Measurements from ENCODE around the gene DMTF1.

DMTF1 gene

DNA sequence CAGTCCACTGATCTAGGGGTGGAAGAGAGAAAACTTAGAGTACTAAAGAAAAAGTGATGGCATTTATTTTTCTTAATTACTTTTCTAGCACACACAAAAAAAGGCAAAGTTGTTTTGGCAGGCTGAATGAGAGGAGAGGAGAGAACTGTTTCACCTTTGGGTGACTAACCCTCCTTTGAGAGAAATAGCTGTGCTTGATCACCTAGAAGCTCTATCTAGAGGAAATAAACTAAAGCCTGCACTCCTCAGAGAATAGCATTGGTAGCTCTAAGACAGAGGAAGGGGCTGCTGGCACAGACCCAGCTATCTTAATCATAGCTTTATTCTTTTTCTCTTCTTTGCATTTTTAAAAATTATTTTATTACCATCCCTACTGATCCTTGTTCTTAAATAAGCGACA lies 61.0 kb downstream of the DMTF1 start:
- CTCF ChIA-PET, result interaction anchor here (1.2 to 2.2 kb wide), 3 partner anchors 15 to 63 kb away, joined by 3 to 6 read pairs (median 5); partner anchors contain the start of gene DMTF1

DNA sequence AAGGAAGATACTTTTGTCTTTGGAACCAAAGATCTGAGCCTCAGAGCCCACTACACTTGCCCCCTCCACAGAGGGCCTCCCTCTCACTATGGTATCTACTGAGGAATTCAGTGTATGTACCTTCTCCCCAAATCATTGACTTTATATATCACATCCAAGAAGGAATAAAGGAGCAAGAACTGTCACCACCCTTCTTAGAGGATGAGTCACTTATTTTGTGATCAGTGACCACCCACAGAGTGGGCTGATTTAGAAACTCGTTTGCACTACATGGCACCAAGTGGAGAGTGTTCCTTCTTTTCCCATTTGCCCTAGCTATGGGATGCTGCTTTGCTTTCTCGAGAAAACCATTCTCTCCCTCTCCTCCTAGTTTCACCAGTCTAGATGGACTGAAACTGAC lies 61.6 kb downstream of the DMTF1 start:
- Mint-ChIP-seq H3K36me3 (peaks cover 63% of the 10 kb centered on the region), H3K4me1 (peaks cover 85% of the 10 kb centered on the region), H3K27ac (peak overlapping the region; percentile 93), H3K9me3 (no peaks in the 10 kb centered on the region), H3K27me3 (no peaks in the 10 kb centered on the region), H3K4me3 (peak overlapping the region; percentile 3)
- no peak for DNase-seq
- CTCF ChIA-PET, result interaction anchor here (2.2 kb wide), 1 partner anchor 63 kb away, joined by 5 read pairs; no protein-coding TSS in a partner anchor

More for the DNA sequence above, 61.0 kb downstream of the DMTF1 start:
- Mint-ChIP-seq H3K4me3 (peak overlapping the region; percentile 41), H3K4me1 (peaks cover 83% of the 10 kb centered on the region), H3K36me3 (peaks cover 63% of the 10 kb centered on the region), H3K27ac (peak overlapping the region; percentile 93), H3K9me3 (peaks cover 3% of the 10 kb centered on the region), H3K27me3 (no peaks in the 10 kb centered on the region)
- DNase-seq, result no peak

DNA sequence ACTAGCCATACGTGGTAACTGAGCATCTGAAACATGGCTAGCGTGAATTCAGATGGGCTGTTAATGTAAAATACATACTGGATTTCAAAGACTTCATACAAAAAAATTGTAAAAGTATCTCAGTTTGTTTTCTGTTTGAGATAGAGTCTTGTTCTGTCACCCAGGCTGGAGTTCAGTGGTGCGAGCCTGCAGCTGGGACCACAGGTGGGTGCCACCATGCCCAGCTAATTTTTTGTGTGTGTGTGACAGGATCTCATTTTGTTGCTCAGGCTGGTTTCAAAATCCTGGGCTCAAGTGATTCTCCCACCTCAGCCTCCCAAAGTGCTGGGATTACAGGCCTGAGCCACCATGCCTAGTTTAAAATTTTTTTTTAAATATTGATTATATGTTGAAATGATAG lies 62.8 kb downstream of the DMTF1 start:
- CTCF ChIA-PET, result interaction anchor here (2.2 kb wide), 1 partner anchor 65 kb away, joined by 5 read pairs; no protein-coding TSS in a partner anchor
- DNase-seq, result no peak
- peaks cover 59% of the 10 kb centered on the region for H3K36me3 Mint-ChIP-seq
- peaks cover 2% of the 10 kb centered on the region for H3K27me3 Mint-ChIP-seq
- H3K27ac Mint-ChIP-seq, result no peak overlapping the region
- no peaks in the 10 kb centered on the region for H3K9me3 Mint-ChIP-seq
- H3K4me3 Mint-ChIP-seq, result no peak overlapping the region
- H3K4me1 Mint-ChIP-seq, result peaks cover 80% of the 10 kb centered on the region

DNA sequence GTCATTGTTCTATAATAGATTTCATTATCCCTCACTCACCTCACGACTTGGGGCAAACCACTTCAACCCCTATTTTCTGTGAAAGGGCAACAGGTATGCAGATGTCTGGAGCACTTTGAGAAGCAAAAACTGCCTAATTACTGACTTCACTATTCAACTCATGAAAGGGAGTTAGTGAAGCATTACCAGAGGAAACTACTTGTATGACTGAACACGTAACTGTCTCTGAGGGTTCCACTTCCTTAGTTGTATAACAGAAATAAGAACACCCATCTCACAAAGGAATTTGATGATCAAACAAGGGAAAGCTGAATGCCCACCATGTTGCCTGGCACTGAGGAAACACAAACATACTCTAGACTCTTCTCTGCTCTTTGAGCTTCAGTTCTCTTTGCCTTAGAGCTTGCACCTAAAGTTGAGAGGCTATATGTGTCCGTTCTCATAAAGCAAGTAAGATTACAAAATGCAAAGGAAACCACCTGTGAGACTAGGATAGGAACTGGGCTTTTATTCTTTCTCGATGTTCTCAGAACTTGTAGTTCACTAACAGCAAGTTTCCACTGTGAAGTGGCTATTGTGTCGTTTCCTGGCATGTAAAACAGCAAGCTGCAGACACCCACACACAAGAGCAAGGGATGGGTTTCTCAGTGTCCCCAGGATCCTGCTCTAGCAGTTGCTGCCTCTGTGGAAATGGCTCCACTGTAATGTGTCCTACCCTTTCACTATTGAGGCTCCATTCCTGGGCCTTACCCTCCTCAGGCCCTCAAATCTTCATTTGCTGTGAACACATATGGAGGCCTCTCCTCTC lies 64.7 kb downstream of the DMTF1 start:
- Mint-ChIP-seq H3K27me3 (peaks cover 8% of the 10 kb centered on the region), H3K27ac (peak overlapping the region; percentile 98), H3K36me3 (peaks cover 48% of the 10 kb centered on the region), H3K4me3 (peak overlapping the region; percentile 99), H3K9me3 (no peaks in the 10 kb centered on the region), H3K4me1 (peaks cover 74% of the 10 kb centered on the region)
- peak; percentile 61 for DNase-seq
- CTCF ChIA-PET, result interaction anchor here (1.1 to 1.7 kb wide), 5 partner anchors 9 to 68 kb away, joined by 3 to 5 read pairs (median 4); no protein-coding TSS in a partner anchor

DNA sequence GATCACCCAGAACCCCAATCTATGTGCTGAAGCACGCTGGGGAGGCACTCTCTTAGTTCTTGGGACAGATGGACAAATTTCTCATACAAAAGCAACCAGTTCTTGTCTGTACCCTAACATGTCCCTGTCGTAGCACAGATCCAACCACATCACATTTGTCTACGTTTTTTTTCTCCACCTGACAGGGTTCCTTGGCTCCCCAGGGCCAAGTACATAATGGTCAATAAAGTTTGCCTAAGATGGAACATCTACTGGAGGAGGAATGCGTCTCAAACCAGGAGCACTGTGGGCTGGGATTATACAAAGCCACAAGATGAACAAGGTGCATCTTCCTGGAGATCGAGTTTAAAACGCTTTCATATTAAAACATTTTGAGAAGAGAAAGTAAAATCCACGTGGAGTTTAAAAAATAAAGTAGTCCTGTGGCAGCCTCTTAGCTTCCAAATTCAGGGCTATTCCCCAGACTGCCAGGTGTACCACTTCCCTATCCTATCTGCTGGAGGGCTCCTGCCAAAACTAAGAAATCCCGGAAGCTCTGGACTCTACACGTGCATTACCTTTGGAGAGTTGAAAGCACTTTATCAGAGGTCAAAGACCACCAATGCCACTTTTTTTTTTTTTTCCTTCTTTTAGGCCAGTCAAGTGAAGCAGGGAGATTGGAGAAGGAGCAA lies 65.9 kb downstream of the DMTF1 start:
- Mint-ChIP-seq H3K4me3 (peak overlapping the region; percentile 99), H3K27me3 (peaks cover 8% of the 10 kb centered on the region), H3K9me3 (no peaks in the 10 kb centered on the region), H3K4me1 (peaks cover 62% of the 10 kb centered on the region), H3K27ac (peak overlapping the region; percentile 98), H3K36me3 (peaks cover 37% of the 10 kb centered on the region)
- CTCF ChIA-PET, result interaction anchor here (0.7 to 1.7 kb wide), 5 partner anchors 10 to 70 kb away, joined by 3 to 5 read pairs (median 3); no protein-coding TSS in a partner anchor
- peak; percentile 25 for DNase-seq

DNA sequence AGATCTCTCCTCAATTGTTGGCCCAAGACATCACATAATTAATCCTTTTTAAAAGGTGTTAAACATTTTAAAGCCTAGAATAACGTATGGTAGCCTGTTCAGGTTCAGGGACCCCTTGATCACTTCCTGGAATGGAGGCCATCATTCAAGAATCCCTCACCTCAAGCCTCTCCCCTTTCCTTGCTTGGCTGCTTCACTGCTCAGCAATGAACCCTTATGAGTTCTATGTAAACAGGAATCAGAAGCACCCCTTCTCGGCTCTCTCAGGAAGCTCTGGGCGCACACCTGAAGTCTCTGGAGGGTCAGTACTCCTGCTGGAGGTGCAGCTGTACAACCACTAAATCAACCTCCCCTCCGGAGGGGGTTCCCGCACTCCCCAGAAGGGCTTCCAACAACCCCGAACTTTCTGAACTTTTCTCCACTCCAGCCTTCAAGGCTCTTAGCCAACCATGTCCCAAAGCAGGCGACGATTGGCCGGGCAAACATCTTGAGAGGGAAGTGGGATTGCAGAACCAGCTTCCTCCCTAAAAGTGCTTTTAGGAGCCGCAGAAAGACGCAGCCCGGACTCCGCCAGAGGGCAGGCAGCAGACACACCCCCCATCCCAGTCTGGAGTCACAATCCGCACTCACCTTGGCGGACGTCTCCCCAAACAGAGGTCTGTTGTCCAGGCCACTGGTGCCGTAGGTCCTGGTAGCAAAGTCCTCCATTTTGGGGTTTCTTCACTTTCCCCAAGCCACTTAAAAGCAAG lies 66.7 kb downstream of the DMTF1 start:
- peak overlapping the region; percentile 98 for H3K27ac Mint-ChIP-seq
- DNase-seq, result peak; percentile 49
- CTCF ChIA-PET, result interaction anchor here (0.9 to 1.2 kb wide), 5 partner anchors 8 to 67 kb away, joined by 3 to 4 read pairs (median 3); partner anchors contain the start of gene DMTF1
- peaks cover 31% of the 10 kb centered on the region for H3K36me3 Mint-ChIP-seq
- peak overlapping the region; percentile 99 for H3K4me3 Mint-ChIP-seq
- peaks cover 8% of the 10 kb centered on the region for H3K27me3 Mint-ChIP-seq
- H3K4me1 Mint-ChIP-seq, result peaks cover 53% of the 10 kb centered on the region
- H3K9me3 Mint-ChIP-seq, result no peaks in the 10 kb centered on the region

DNA sequence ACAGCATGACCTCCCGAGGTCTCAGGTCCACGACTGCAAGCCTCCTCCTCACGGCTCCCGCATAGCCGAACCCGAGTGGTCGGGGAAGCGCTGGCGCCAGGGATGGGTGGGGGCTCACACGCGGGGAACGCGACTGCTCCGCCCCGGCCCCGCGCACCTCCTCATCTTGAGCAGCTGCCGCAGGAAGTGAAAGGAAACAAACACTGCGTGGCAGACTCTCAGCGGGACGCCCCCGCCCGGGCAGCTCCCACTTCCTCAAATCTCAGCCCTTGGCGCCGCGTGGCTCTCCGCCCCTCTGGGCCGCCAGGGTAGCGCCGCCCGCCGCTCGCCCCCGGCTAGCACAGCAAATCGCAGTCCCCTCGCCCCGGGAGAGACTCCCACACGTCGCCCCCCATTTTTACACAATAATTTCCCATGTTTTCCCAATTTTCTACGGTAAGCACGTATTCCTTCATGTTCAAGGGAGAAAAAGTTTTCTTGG lies 67.3 kb downstream of the DMTF1 start, which contains the start of gene TMEM243:
Gene TMEM243, minus strand, starts transcription at position 188 of the 481 bp plus-strand sequence. CDS start 229 bp downstream, outside the sequence.
- DNase-seq, result peak; percentile 92
- peak within 1 kb of the TSS; percentile 98 for H3K27ac Mint-ChIP-seq
- H3K27me3 Mint-ChIP-seq, result peaks cover 8% of the 10 kb centered on the region
- peaks cover 47% of the 10 kb centered on the region for H3K4me1 Mint-ChIP-seq
- CTCF ChIA-PET, result interaction anchor here (0.9 to 1.2 kb wide), 5 partner anchors 9 to 67 kb away, joined by 3 to 4 read pairs (median 3); partner anchors contain the start of gene DMTF1
- peak within 1 kb of the TSS; percentile 99 for H3K4me3 Mint-ChIP-seq
- peaks cover 25% of the 10 kb centered on the region for H3K36me3 Mint-ChIP-seq
- H3K9me3 Mint-ChIP-seq, result no peaks in the 10 kb centered on the region

DNA sequence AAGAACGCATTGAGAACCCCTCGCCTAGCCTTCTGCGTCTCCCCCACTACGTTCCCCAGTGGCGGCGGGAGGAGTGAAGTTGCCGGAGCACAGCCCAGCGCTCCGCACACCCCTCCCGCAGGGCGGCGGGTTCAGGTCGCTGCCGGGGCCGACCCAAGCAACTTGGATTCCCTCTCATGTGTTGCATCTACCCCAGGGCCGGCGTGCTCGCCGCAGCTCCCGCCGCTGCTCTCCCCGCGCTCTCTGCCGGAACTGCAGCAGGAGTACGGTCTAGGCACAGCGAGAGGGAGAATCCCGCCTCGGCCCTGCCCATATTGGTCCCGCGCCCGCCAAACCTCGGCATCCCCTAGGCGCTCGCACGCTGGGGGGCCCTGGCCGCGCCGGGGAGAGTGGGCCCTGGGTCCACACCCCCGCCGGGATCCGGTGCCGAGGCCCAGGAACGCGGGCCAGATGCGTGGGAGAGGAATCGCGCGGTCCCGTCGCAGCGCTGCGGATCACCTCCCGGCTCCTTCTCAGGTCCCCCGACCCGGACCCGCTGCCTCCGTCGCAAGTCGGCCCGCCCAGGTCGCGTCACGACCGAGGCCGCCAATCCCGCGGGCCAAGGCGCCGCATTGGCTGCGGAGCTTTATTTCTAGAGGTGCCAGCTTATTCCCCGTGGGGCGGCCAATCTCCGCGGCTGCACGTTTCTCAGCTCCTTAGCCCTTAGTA lies 67.9 kb downstream of the DMTF1 start:
- Mint-ChIP-seq H3K27ac (peak overlapping the region; percentile 98), H3K4me1 (peaks cover 42% of the 10 kb centered on the region), H3K36me3 (peaks cover 24% of the 10 kb centered on the region), H3K9me3 (no peaks in the 10 kb centered on the region), H3K27me3 (peaks cover 8% of the 10 kb centered on the region), H3K4me3 (peak overlapping the region; percentile 99)
- peak; percentile 89 for DNase-seq
- CTCF ChIA-PET, result interaction anchor here (0.9 to 1.5 kb wide), 4 partner anchors 10 to 66 kb away, joined by 3 read pairs; no protein-coding TSS in a partner anchor

DNA sequence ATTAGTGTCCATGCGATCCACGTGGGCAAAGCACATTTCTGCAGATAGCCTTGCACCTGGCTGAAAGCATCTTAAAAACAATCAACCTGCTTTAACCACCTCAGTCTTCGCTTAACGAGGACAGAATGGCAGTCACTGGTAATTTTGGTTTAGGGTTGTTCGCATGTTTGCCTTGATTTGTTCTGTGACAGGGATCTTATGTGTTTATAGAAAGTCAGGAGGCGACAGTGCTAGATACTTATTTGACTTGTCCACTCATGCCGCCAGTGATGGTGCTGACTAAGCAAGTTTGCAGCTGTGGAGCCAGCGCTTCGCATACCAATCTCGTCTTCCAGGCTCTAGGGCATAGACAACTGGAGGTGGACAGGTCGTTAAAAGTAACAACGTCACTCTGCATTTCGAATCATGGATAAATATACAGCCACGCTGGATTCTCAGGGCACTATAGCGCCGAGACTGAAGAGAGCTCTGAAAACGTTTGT lies 68.5 kb downstream of the DMTF1 start:
- DNase-seq, result no peak
- Mint-ChIP-seq H3K9me3 (no peaks in the 10 kb centered on the region), H3K4me3 (peak overlapping the region; percentile 99), H3K4me1 (peaks cover 39% of the 10 kb centered on the region), H3K27me3 (peaks cover 8% of the 10 kb centered on the region), H3K36me3 (peaks cover 20% of the 10 kb centered on the region), H3K27ac (peak overlapping the region; percentile 78)
- CTCF ChIA-PET, result interaction anchor here (1.5 kb wide), 1 partner anchor 9 kb away, joined by 3 read pairs; no protein-coding TSS in a partner anchor

DNA sequence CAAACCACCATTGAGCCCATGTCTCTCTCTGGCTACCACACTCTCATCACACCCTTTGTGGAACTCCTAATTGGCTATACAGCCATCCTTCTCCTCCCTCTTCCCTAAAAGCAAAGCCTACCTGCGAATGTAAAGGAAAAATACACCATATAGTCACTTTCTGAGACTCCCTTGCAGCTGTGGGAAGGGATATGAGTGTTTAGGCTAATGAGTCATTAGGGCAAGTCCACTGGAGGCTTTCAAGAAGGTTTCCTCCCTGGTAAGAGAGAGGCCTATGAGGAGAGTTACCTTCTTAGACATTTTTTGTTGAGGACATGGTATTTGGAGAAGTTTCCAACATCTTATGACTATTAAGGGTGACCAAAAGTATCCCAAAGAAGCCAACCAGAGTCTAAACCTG lies 71.4 kb downstream of the DMTF1 start:
- CTCF ChIA-PET, result interaction anchor here (1.8 kb wide), 1 partner anchor 12 kb away, joined by 7 read pairs; no protein-coding TSS in a partner anchor
- no peak overlapping the region for H3K4me3 Mint-ChIP-seq
- peaks cover 21% of the 10 kb centered on the region for H3K4me1 Mint-ChIP-seq
- no peak overlapping the region for H3K27ac Mint-ChIP-seq
- H3K9me3 Mint-ChIP-seq, result no peaks in the 10 kb centered on the region
- H3K36me3 Mint-ChIP-seq, result peaks cover 7% of the 10 kb centered on the region
- peaks cover 12% of the 10 kb centered on the region for H3K27me3 Mint-ChIP-seq
- no peak for DNase-seq

DNA sequence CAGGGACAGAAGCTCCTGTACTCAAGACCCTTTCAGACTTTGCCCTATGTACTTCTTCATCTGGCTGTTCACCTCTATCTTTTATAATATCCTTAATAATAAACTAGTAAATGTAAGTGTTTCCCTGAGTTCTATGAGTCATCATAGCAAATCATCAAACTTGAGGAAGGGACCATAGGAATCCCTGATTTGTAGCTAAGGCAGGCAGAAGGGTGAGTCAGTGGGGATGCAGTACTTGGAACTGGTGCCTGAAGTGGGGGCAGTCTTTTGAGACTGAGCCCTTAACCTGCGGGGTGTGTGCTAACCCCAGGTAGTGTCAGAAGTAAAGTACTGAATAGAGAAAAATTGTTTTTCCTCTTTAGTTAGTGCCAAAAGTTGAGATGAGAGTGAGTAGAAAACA lies 73.4 kb downstream of the DMTF1 start:
- Mint-ChIP-seq H3K27ac (no peak overlapping the region), H3K36me3 (no peaks in the 10 kb centered on the region), H3K4me1 (peaks cover 16% of the 10 kb centered on the region), H3K4me3 (no peak overlapping the region), H3K9me3 (no peaks in the 10 kb centered on the region), H3K27me3 (peaks cover 19% of the 10 kb centered on the region)
- no peak for DNase-seq
- CTCF ChIA-PET, result no interaction called here

DNA sequence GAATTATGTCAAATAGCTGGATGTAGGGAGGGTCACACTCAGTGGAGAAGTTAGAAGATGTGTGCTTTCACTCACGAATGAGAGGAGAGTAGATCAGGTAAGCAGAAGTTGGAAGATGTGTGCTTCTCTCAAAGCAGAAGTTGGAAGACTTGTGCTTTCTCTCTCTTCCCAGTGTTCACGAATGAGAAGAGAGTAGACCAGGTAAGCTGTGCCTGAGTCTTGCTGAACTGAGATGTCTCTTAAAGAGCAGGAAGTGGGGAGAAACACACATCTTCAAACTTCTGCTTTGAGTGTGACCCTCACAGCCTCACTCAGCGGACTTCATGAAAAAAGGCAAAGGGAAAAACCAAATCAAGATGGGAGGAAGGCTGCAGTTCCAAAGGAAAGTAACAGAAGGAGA lies 74.2 kb downstream of the DMTF1 start:
- no peak for DNase-seq
- Mint-ChIP-seq H3K4me1 (peaks cover 11% of the 10 kb centered on the region), H3K27me3 (peaks cover 21% of the 10 kb centered on the region), H3K36me3 (no peaks in the 10 kb centered on the region), H3K9me3 (no peaks in the 10 kb centered on the region), H3K27ac (no peak overlapping the region), H3K4me3 (no peak overlapping the region)
- CTCF ChIA-PET, result no interaction called here

DNA sequence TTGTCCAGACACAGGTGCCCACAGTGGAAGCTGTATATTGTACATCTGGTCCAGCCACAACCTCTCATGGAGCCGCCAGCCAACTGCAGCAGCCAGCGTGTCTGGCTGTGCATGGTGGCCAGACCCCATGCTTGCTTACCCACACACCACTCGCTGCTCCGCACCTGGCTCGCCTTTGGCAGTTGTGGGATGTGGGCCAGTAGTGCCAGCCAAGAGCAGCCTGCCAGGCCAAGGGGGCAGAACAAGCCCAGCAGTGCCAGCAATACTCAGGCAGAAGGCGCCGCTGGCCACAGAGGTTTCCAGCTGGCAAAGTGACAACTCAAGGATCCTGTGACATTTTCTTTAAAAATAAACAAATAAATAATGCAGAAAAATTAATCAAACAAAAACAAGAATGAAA lies 79.0 kb downstream of the DMTF1 start:
- H3K27me3 Mint-ChIP-seq, result peaks cover 21% of the 10 kb centered on the region

More for the DNA sequence above, 79.0 kb downstream of the DMTF1 start:
- Mint-ChIP-seq H3K36me3 (no peaks in the 10 kb centered on the region), H3K9me3 (no peaks in the 10 kb centered on the region), H3K4me3 (no peak overlapping the region), H3K4me1 (peaks cover 5% of the 10 kb centered on the region), H3K27ac (no peak overlapping the region)
- CTCF ChIA-PET, result interaction anchor here (1.1 kb wide), 1 partner anchor 304 kb away, joined by 3 read pairs; no protein-coding TSS in a partner anchor
- DNase-seq, result no peak

Data from activated naive CD4-positive, alpha-beta T cell treated with anti-CD3 and anti-CD28 coated beads, Interleukin-2, amount 10 ng/mL, durations not matched to agents 7 days and 5 days (primary cell).